CD4-positive, alpha-beta memory T cell (primary cell): ENCODE data around the gene POMGNT1. TPM values are rescaled to one million over a fixed set of nuclear protein-coding genes. Genes with fewer than 3 reads are reported as not detected.
A peak's percentile ranks its signal among the peaks of the same experiment; 100 is the strongest.

ENCODE experiments used
- CTCF ChIA-PET: fragments of 350-600 bp; sonication (Branson Sonifier 250); formaldehyde crosslinking; loops from one replicate; lab custom pipeline; 2021; ENCODE audit warnings: inconsistent platforms; ENCODE audit not compliant: partially characterized antibody; lab: Charles Lee
- POLR2A ChIA-PET: fragments of 350-600 bp; sonication (Branson Sonifier 250); formaldehyde crosslinking; loops from one replicate; lab custom pipeline; 2021; ENCODE audit not compliant: partially characterized antibody; lab: Charles Lee
- DNase-seq, 5 donors: peaks; one replicate each; pipeline versions ENCODE4 v3.0.0 to v3.0.0-alpha.2; 2020 to 2022; ENCODE audit warnings: mixed read lengths in 1 of 5
- H3K27ac ChIP-seq: one replicate; pipeline ENCODE4 v1.7.0; 2013; ENCODE audit warnings: low read depth, low read length
- H3K27me3 ChIP-seq: 2 replicates; pipeline ENCODE4 v1.7.0; 2013; ENCODE audit warnings: mild to moderate bottlenecking, low read length, moderate library complexity; ENCODE audit not compliant: insufficient read depth
- H3K36me3 ChIP-seq: 2 replicates; pipeline ENCODE4 v1.7.0; 2013; ENCODE audit warnings: mild to moderate bottlenecking, low read length, moderate library complexity; ENCODE audit not compliant: insufficient read depth
- H3K4me1 ChIP-seq: 2 replicates; pipeline ENCODE4 v1.7.0; 2013; ENCODE audit warnings: mild to moderate bottlenecking, low read length, moderate library complexity; ENCODE audit not compliant: insufficient read depth
- H3K4me3 ChIP-seq, 2 donors: one replicate each; pipeline ENCODE4 v1.7.0; 2013; ENCODE audit warnings: low read length in 2 of 2, mild to moderate bottlenecking in 1 of 2
- H3K9me3 ChIP-seq, 2 donors: one replicate each; pipeline ENCODE4 v1.7.0; 2013; ENCODE audit warnings: low read length in 2 of 2, control low read depth in 1 of 2; ENCODE audit not compliant: control insufficient read depth in 1 of 2
- H3K27ac Mint-ChIP-seq, 7 donors: one replicate each; pipeline ENCODE4 v1.8.0; 2020 to 2021; ENCODE audit warnings: mixed read lengths in 7 of 7, mild to moderate bottlenecking in 6 of 7, inconsistent platforms in 3 of 7, moderate library complexity in 3 of 7
- H3K27me3 Mint-ChIP-seq, 2 donors: one replicate each; pipeline ENCODE4 v1.8.0; 2020 to 2021; ENCODE audit warnings: mixed read lengths in 2 of 2
- H3K36me3 Mint-ChIP-seq, 2 donors: one replicate each; pipeline ENCODE4 v1.8.0; 2020 to 2021; ENCODE audit warnings: mixed read lengths in 2 of 2, inconsistent platforms in 1 of 2, mild to moderate bottlenecking in 1 of 2
- H3K4me1 Mint-ChIP-seq, 4 donors: one replicate each; pipeline ENCODE4 v1.8.0; 2020 to 2021; ENCODE audit warnings: mixed read lengths in 4 of 4, mild to moderate bottlenecking in 1 of 4
- H3K4me3 Mint-ChIP-seq, 8 donors: one replicate each; pipeline ENCODE4 v1.8.0; 2020 to 2021; ENCODE audit warnings: mixed read lengths in 8 of 8, mild to moderate bottlenecking in 7 of 8, moderate library complexity in 6 of 8, inconsistent platforms in 3 of 8
- H3K9me3 Mint-ChIP-seq, 8 donors: one replicate each; pipeline ENCODE4 v1.8.0; 2020 to 2021; ENCODE audit warnings: mixed read lengths in 8 of 8, mild to moderate bottlenecking in 5 of 8, inconsistent platforms in 3 of 8, moderate library complexity in 1 of 8
- intact Hi-C: fragments of 100-400 bp; cut with micrococcal nuclease; formaldehyde crosslinking; loops from one replicate; pipeline ENCODE4 v1.15.1; 2023
- polyA plus RNA-seq, 2 donors: library from polyadenylated mRNA; unstranded; fragments of 300-500 nt; fragmentation: Illumina TruSeq; gene quantifications; one replicate each; pipeline ENCODE4 v1.2.3, GENCODE V29; 2021
- total RNA-seq, 2 experiments: library from RNA; stranded (reverse); gene quantifications; one replicate each; pipeline ENCODE4 v1.2.3, GENCODE V29; 2021

The POMGNT1 gene
- total and polyA plus RNA-seq, 4 experiments from 2014 or later, result 31.7 to 41.4 (median 36.5) TPM

GRCh38 chr1:46171871-46172270 is 26.4 kb downstream of the POMGNT1 start:
- intact Hi-C loops, result no loop called here
- H3K9me3 ChIP-seq, result no peaks in the 10 kb centered on the region
- peaks cover 2 to 4% of the 10 kb centered on the region in 2 donors for H3K27me3 Mint-ChIP-seq
- peaks cover 7% of the 10 kb centered on the region for H3K4me1 ChIP-seq
- ChIA-PET CTCF (no interaction called here), POLR2A (no interaction called here)
- H3K27ac ChIP-seq, result no peak overlapping the region
- H3K36me3 Mint-ChIP-seq, result peaks cover 0 to 1% of the 10 kb centered on the region in 2 donors
- no peaks in the 10 kb centered on the region for H3K27me3 ChIP-seq
- H3K4me3 ChIP-seq, result no peak overlapping the region
- no peaks in the 10 kb centered on the region for H3K36me3 ChIP-seq
- DNase-seq, result no peak
- H3K4me1 Mint-ChIP-seq, result peaks cover 3 to 11% (median 6%) of the 10 kb centered on the region in 4 donors
- H3K4me3 Mint-ChIP-seq, result no peak overlapping the region
- no peak overlapping the region for H3K27ac Mint-ChIP-seq
- no peaks in the 10 kb centered on the region for H3K9me3 Mint-ChIP-seq

GRCh38 chr1:46171351-46171750 is 26.9 kb downstream of the POMGNT1 start:
- CTCF ChIA-PET, result interaction anchor here (1.0 kb wide), 1 partner anchor 10 kb away, joined by 4 read pairs; no protein-coding TSS in a partner anchor
- H3K4me1 Mint-ChIP-seq, result peaks cover 6 to 16% (median 10%) of the 10 kb centered on the region in 4 donors

DNA sequence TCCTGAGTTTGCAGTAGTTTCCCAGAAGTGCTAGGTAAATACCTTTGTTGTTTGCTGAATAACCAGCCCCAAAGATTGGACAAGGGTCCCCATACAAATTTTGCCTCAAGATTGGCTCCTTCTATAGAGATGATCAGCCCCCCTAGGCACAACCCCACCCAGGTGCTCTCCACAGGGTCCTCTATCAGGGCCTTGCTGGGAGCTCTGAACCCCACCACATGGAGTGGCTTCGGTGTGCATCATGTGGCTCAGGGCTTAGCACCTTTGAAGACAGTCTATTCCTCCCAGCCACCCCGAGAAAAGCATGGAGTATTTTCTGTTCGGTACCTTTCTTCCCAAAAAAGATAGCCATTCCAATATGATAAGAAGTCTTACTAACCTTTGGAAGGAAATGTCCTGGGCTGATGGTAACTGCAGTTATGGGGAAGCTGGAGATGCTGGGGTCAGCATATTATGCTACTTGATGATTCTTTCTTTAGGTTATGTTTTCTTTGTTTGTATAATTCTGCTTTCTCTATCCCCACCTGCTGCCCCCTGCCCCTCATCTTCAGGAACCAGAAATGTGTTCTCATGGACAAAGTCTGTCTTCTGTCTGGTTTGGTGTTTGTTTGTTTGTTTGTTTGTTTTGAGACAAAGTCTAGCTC is 28.3 kb downstream of the POMGNT1 start:
- intact Hi-C loops, result no loop called here
- no peaks in the 10 kb centered on the region for H3K9me3 Mint-ChIP-seq
- H3K36me3 Mint-ChIP-seq, result peaks cover 0 to 1% of the 10 kb centered on the region in 2 donors
- H3K4me1 Mint-ChIP-seq, result peaks cover 7 to 19% (median 13%) of the 10 kb centered on the region in 4 donors
- H3K27me3 Mint-ChIP-seq, result peaks cover 2 to 4% of the 10 kb centered on the region in 2 donors
- no peaks in the 10 kb centered on the region for H3K36me3 ChIP-seq
- H3K4me3 ChIP-seq, result no peak overlapping the region
- no peak for DNase-seq
- peaks cover 16% of the 10 kb centered on the region for H3K4me1 ChIP-seq
- no peak overlapping the region for H3K27ac Mint-ChIP-seq
- ChIA-PET POLR2A (no interaction called here), CTCF (no interaction called here)
- H3K4me3 Mint-ChIP-seq, result no peak overlapping the region
- H3K27me3 ChIP-seq, result no peaks in the 10 kb centered on the region
- no peaks in the 10 kb centered on the region for H3K9me3 ChIP-seq
- no peak overlapping the region for H3K27ac ChIP-seq

More at GRCh38 chr1:46171351-46171750, 26.9 kb downstream of the POMGNT1 start:
- H3K27ac Mint-ChIP-seq, result no peak overlapping the region
- peaks cover 2 to 4% of the 10 kb centered on the region in 2 donors for H3K27me3 Mint-ChIP-seq
- no peaks in the 10 kb centered on the region for H3K27me3 ChIP-seq
- no peak overlapping the region for H3K27ac ChIP-seq
- H3K36me3 ChIP-seq, result no peaks in the 10 kb centered on the region
- H3K36me3 Mint-ChIP-seq, result peaks cover 0 to 1% of the 10 kb centered on the region in 2 donors
- DNase-seq, result no peak
- no peaks in the 10 kb centered on the region for H3K9me3 ChIP-seq
- POLR2A ChIA-PET, result no interaction called here
- intact Hi-C loops, result no loop called here
- no peaks in the 10 kb centered on the region for H3K9me3 Mint-ChIP-seq
- H3K4me3 ChIP-seq, result no peak overlapping the region
- H3K4me1 ChIP-seq, result peaks cover 12% of the 10 kb centered on the region
- H3K4me3 Mint-ChIP-seq, result no peak overlapping the region

DNA sequence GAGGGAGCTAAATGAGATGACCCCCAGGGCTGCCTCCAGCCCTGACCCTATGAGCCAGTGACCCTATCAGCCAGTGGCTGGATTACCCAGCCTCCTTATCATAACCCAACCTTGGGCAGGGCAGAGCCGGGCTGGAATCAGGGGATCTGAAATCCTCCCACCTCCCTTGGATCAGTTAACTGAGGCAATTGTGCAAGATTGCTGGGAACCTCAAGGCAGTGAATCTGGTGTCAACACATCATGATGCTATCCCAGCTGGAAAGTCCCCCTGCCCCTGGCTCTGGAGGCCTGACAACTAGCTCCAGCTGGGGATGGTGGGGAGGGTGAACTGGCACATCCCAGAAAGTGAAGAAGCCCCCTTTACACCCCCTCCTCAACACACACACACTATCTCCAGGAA is 29.8 kb downstream of the POMGNT1 start:
- H3K9me3 ChIP-seq, result no peaks in the 10 kb centered on the region
- Mint-ChIP-seq H3K27me3 (peaks cover 4% of the 10 kb centered on the region in 2 donors), H3K9me3 (no peaks in the 10 kb centered on the region), H3K27ac (no peak overlapping the region), H3K4me3 (peak overlapping the region in 4 of 8 donors; percentile 21 to 93 (median 61)), H3K36me3 (peaks cover 0 to 1% of the 10 kb centered on the region in 2 donors), H3K4me1 (peaks cover 7 to 19% (median 13%) of the 10 kb centered on the region in 4 donors)
- no peak overlapping the region for H3K4me3 ChIP-seq
- no peak overlapping the region for H3K27ac ChIP-seq
- ChIA-PET POLR2A (no interaction called here), CTCF (interaction anchor here (1.9 to 2.9 kb wide), 2 partner anchors 13 to 15 kb away, joined by 4 to 15 read pairs; no protein-coding TSS in a partner anchor)
- H3K27me3 ChIP-seq, result no peaks in the 10 kb centered on the region
- intact Hi-C loops, result no loop called here
- no peak for DNase-seq
- H3K36me3 ChIP-seq, result no peaks in the 10 kb centered on the region
- H3K4me1 ChIP-seq, result peaks cover 16% of the 10 kb centered on the region

- Mint-ChIP-seq H3K36me3 (peaks cover 0 to 1% of the 10 kb centered on the region in 2 donors), H3K4me1 (peaks cover 7 to 19% (median 13%) of the 10 kb centered on the region in 4 donors), H3K9me3 (no peaks in the 10 kb centered on the region), H3K4me3 (peak overlapping the region; percentile 88 to 95 (median 92)), H3K27me3 (peaks cover 4% of the 10 kb centered on the region in 2 donors), H3K27ac (peak overlapping the region; percentile 63 to 96 (median 93))
- intact Hi-C loops, result no loop called here
- ChIA-PET POLR2A (interaction anchor here (0.7 to 2.0 kb wide), 14 partner anchors 8 to 827 kb away, joined by 3 to 8 read pairs (median 4); partner anchors contain the start of genes GPBP1L1, LRRC41, MUTYH and PIK3R3), CTCF (interaction anchor here (0.8 to 2.9 kb wide), 8 partner anchors 9 to 130 kb away, joined by 3 to 15 read pairs (median 4); no protein-coding TSS in a partner anchor)
- Histone ChIP-seq H3K9me3 (no peaks in the 10 kb centered on the region), H3K27me3 (no peaks in the 10 kb centered on the region), H3K27ac (peak overlapping the region; percentile 47), H3K4me1 (peaks cover 16% of the 10 kb centered on the region), H3K36me3 (no peaks in the 10 kb centered on the region), H3K4me3 (peak overlapping the region; percentile 62 to 70)
- peak; percentile 29 to 45 (median 41) for DNase-seq
Observed at GRCh38 chr1:46166521-46167462, 31.4 kb downstream of the POMGNT1 start.

- POLR2A ChIA-PET, result no interaction called here
- CTCF ChIA-PET, result no interaction called here
- Mint-ChIP-seq H3K9me3 (no peaks in the 10 kb centered on the region), H3K27ac (peak overlapping the region in 1 of 7 donors; percentile 48), H3K4me1 (no peaks in the 10 kb centered on the region), H3K27me3 (peaks cover 0 to 3% of the 10 kb centered on the region in 2 donors), H3K4me3 (no peak overlapping the region), H3K36me3 (no peaks in the 10 kb centered on the region)
- Histone ChIP-seq H3K9me3 (no peaks in the 10 kb centered on the region), H3K36me3 (no peaks in the 10 kb centered on the region), H3K4me1 (no peaks in the 10 kb centered on the region), H3K27ac (no peak overlapping the region), H3K4me3 (no peak overlapping the region), H3K27me3 (no peaks in the 10 kb centered on the region)
- intact Hi-C loops, result no loop called here
- DNase-seq, result no peak
Observed at GRCh38 chr1:46160212-46160611, 38.0 kb downstream of the POMGNT1 start.

DNA sequence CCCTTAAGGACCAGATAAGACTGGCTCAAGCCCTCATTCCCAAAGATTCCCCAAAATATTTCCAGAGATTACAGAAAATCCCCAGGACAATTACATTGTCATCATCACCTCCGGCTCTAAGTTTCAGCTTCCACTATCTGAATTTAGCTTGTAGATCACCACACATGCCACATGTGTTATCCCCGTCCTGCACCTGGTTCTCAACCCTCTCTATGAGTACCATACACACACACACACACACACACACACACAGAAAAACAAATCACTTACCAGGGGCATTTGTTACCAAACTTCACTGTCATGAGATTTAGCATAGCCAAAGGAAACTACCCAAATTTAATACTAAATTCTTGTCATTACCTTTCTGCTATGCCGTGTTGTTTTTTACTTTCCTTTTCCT is 38.7 kb downstream of the POMGNT1 start:
- no peaks in the 10 kb centered on the region for H3K27me3 ChIP-seq
- no peaks in the 10 kb centered on the region for H3K36me3 Mint-ChIP-seq
- no peaks in the 10 kb centered on the region for H3K9me3 Mint-ChIP-seq
- intact Hi-C loops, result no loop called here
- no peaks in the 10 kb centered on the region for H3K4me1 Mint-ChIP-seq
- no peak overlapping the region for H3K4me3 ChIP-seq
- no peaks in the 10 kb centered on the region for H3K4me1 ChIP-seq
- H3K9me3 ChIP-seq, result no peaks in the 10 kb centered on the region
- peaks cover 0 to 3% of the 10 kb centered on the region in 2 donors for H3K27me3 Mint-ChIP-seq
- ChIA-PET CTCF (no interaction called here), POLR2A (no interaction called here)
- no peak overlapping the region for H3K27ac ChIP-seq
- DNase-seq, result no peak
- H3K36me3 ChIP-seq, result no peaks in the 10 kb centered on the region
- H3K27ac Mint-ChIP-seq, result no peak overlapping the region
- H3K4me3 Mint-ChIP-seq, result no peak overlapping the region
